AG09319 (cell line): ENCODE measurements around the gene GRK3.

Experiments used
- DNase-seq: peaks from one replicate; pipeline ENCODE4 v3.0.0-alpha.2; 2010; ENCODE audit warnings: low read depth; ENCODE audit errors: extremely low read depth
- CTCF ChIP-seq: IDR thresholded peaks from 2 replicates; pipeline ENCODE4 v1.5.1; 2011; ENCODE audit warnings: low read depth, mild to moderate bottlenecking, inconsistent platforms, low read length, moderate library complexity

Gene GRK3

GRCh38 chr22:25754527-25755202 is 190.2 kb downstream of the GRK3 start:
- no peak for TF ChIP-seq CTCF
- peak; percentile 35 for DNase-seq

- TF ChIP-seq CTCF: no peak
- DNase-seq: no peak
Observed at GRCh38 chr22:25757686-25758085, 193.2 kb downstream of the GRK3 start.

GRCh38 chr22:25758316-25758715 is 193.8 kb downstream of the GRK3 start:
- TF ChIP-seq CTCF: no peak
- no peak for DNase-seq

- DNase-seq: peak; percentile 70
- TF ChIP-seq CTCF: no peak
Observed at GRCh38 chr22:25759825-25760231, 195.4 kb downstream of the GRK3 start.

GRCh38 chr22:25760294-25760693 is 195.8 kb downstream of the GRK3 start:
- no peak for TF ChIP-seq CTCF
- no peak for DNase-seq

- DNase-seq: no peak
- no peak for TF ChIP-seq CTCF
Observed at GRCh38 chr22:25760848-25761595, 196.5 kb downstream of the GRK3 start.

- DNase-seq: no peak
- no peak for TF ChIP-seq CTCF
Observed at GRCh38 chr22:25762147-25762546, 197.7 kb downstream of the GRK3 start.
